Mesendoderm (in vitro differentiated cells): ENCODE measurements around the gene UNC50.

ENCODE experiments used
- DNase-seq: peaks from one replicate; pipeline ENCODE4 v3.0.0; 2013
- H2AK5ac ChIP-seq: 2 replicates; pipeline ENCODE4 v1.6.1; 2013; ENCODE audit warnings: low read length, inconsistent platforms
- H2BK120ac ChIP-seq: 2 replicates; pipeline ENCODE4 v1.6.1; 2013; ENCODE audit warnings: low read depth, mild to moderate bottlenecking, low read length, moderate library complexity, mixed read lengths
- H2BK15ac ChIP-seq: replicated peaks from 2 replicates; pipeline ENCODE4 v1.6.1; 2013; ENCODE audit warnings: low read depth, mild to moderate bottlenecking, moderate library complexity
- H2BK5ac ChIP-seq: 2 replicates; pipeline ENCODE4 v1.6.1; 2013; ENCODE audit warnings: low read length, inconsistent platforms
- H3K18ac ChIP-seq: 2 replicates; pipeline ENCODE4 v1.6.1; 2013; ENCODE audit warnings: mild to moderate bottlenecking, low read length, mixed read lengths
- H3K23ac ChIP-seq: one replicate; pipeline ENCODE4 v1.6.1; 2013; ENCODE audit warnings: low read length
- H3K27ac ChIP-seq: 2 replicates; pipeline ENCODE4 v1.5.1; 2013; ENCODE audit warnings: low read depth, mild to moderate bottlenecking, inconsistent platforms, low read length, moderate library complexity
- H3K27me3 ChIP-seq: 2 replicates; pipeline ENCODE4 v1.6.1; 2013; ENCODE audit warnings: low read length, control low read depth, mild to moderate bottlenecking, inconsistent platforms; ENCODE audit not compliant: insufficient read depth, poor library complexity
- H3K36me3 ChIP-seq: 2 replicates; pipeline ENCODE4 v1.6.1; 2013; ENCODE audit warnings: low read length, inconsistent platforms; ENCODE audit not compliant: control insufficient read depth, insufficient read depth
- H3K4ac ChIP-seq: one replicate; pipeline ENCODE4 v1.6.1; 2013; ENCODE audit warnings: low read depth, mild to moderate bottlenecking, low read length, moderate library complexity
- H3K4me1 ChIP-seq: 2 replicates; pipeline ENCODE4 v1.6.1; 2013; ENCODE audit warnings: low read depth, low read length, inconsistent platforms; ENCODE audit not compliant: control insufficient read depth
- H3K4me2 ChIP-seq: 2 replicates; pipeline ENCODE4 v1.6.1; 2013; ENCODE audit warnings: low read length
- H3K4me3 ChIP-seq: 2 replicates; pipeline ENCODE4 v1.5.1; 2013; ENCODE audit warnings: mild to moderate bottlenecking, low read length
- H3K56ac ChIP-seq: one replicate; pipeline ENCODE4 v1.6.1; 2013; ENCODE audit warnings: low read length
- H3K79me1 ChIP-seq: 2 replicates; pipeline ENCODE4 v1.6.1; 2013; ENCODE audit warnings: low read length, inconsistent platforms
- H3K79me2 ChIP-seq: 2 replicates; pipeline ENCODE4 v1.6.1; 2013; ENCODE audit warnings: mild to moderate bottlenecking, low read length; ENCODE audit not compliant: control insufficient read depth, insufficient read depth
- H3K9ac ChIP-seq: 2 replicates; pipeline ENCODE4 v1.6.1; 2013; ENCODE audit warnings: low read length, inconsistent platforms
- H4K5ac ChIP-seq: one replicate; pipeline ENCODE4 v1.6.1; 2013; ENCODE audit warnings: low read length
- H4K8ac ChIP-seq: one replicate; pipeline ENCODE4 v1.6.1; 2013; ENCODE audit warnings: low read depth, mild to moderate bottlenecking, control low read depth, low read length, moderate library complexity
- WGBS: extraction: QIAGEN DNeasy Blood & Tissue Kit; methylation state at CpG from one replicate; pipeline ENCODE4 v1.1.7; 2013; ENCODE audit warnings: low lambda C conversion rate, missing lambda C conversion rate; ENCODE audit not compliant: insufficient coverage; ENCODE audit errors: extremely low coverage; 5-methylcytosine and 5-hydroxymethylcytosine counted together

UNC50 gene

GRCh38 chr2:98615481-98615880 is 7.1 kb downstream of the UNC50 start:
- peak; percentile 60 for DNase-seq

GRCh38 chr2:98617149-98617548 is 8.8 kb downstream of the UNC50 start:
- Histone ChIP-seq H3K56ac (no peak overlapping the region), H3K4me2 (no peak overlapping the region), H3K9ac (no peak overlapping the region), H3K4ac (no peak overlapping the region), H2BK120ac (no peak overlapping the region), H3K18ac (no peak overlapping the region), H3K36me3 (peaks cover 8% of the 10 kb centered on the region), H3K27me3 (no peaks in the 10 kb centered on the region), H3K4me3 (no peak overlapping the region), H4K8ac (no peak overlapping the region), H3K4me1 (peaks cover 8% of the 10 kb centered on the region), H3K23ac (no peak overlapping the region), H2AK5ac (no peak overlapping the region), H4K5ac (no peak overlapping the region), H2BK5ac (no peak overlapping the region), H3K79me1 (peaks cover 7% of the 10 kb centered on the region), H3K79me2 (peaks cover 5% of the 10 kb centered on the region), H2BK15ac (no peak overlapping the region), H3K27ac (no peak overlapping the region)
- DNase-seq, result no peak
- whole genome bisulfite sequencing, result no CpG with 5 or more reads among the region's 5 CpGs

More at GRCh38 chr2:98615481-98615880, 7.1 kb downstream of the UNC50 start:
- no peak overlapping the region for H2BK15ac ChIP-seq
- no peak overlapping the region for H3K9ac ChIP-seq
- H3K4ac ChIP-seq, result no peak overlapping the region
- no peak overlapping the region for H3K18ac ChIP-seq
- H3K79me2 ChIP-seq, result peaks cover 5% of the 10 kb centered on the region
- peaks cover 8% of the 10 kb centered on the region for H3K36me3 ChIP-seq
- H3K27ac ChIP-seq, result no peak overlapping the region
- H2BK5ac ChIP-seq, result no peak overlapping the region
- H2AK5ac ChIP-seq, result no peak overlapping the region
- no peak overlapping the region for H3K23ac ChIP-seq
- H4K8ac ChIP-seq, result no peak overlapping the region
- H3K56ac ChIP-seq, result no peak overlapping the region
- no peak overlapping the region for H3K4me2 ChIP-seq
- H3K79me1 ChIP-seq, result peaks cover 7% of the 10 kb centered on the region
- H3K4me1 ChIP-seq, result peaks cover 10% of the 10 kb centered on the region
- no peak overlapping the region for H3K4me3 ChIP-seq
- H4K5ac ChIP-seq, result no peak overlapping the region
- WGBS, result no CpG with 5 or more reads among the region's 5 CpGs
- no peaks in the 10 kb centered on the region for H3K27me3 ChIP-seq
- no peak overlapping the region for H2BK120ac ChIP-seq

GRCh38 chr2:98623657-98624056 is 15.3 kb downstream of the UNC50 start:
- H2BK5ac ChIP-seq, result no peak overlapping the region
- H2AK5ac ChIP-seq, result no peak overlapping the region
- no peak overlapping the region for H3K4me3 ChIP-seq
- H2BK120ac ChIP-seq, result no peak overlapping the region
- no peak overlapping the region for H3K9ac ChIP-seq
- no peaks in the 10 kb centered on the region for H3K79me1 ChIP-seq
- H4K8ac ChIP-seq, result no peak overlapping the region
- no peak overlapping the region for H3K23ac ChIP-seq
- H3K4me1 ChIP-seq, result no peaks in the 10 kb centered on the region
- no peak overlapping the region for H3K18ac ChIP-seq
- no peak for DNase-seq
- H4K5ac ChIP-seq, result no peak overlapping the region
- no peak overlapping the region for H3K56ac ChIP-seq
- WGBS, result no CpG with 5 or more reads among the region's 5 CpGs
- H3K4me2 ChIP-seq, result no peak overlapping the region
- H3K27ac ChIP-seq, result no peak overlapping the region
- H3K27me3 ChIP-seq, result no peaks in the 10 kb centered on the region
- no peaks in the 10 kb centered on the region for H3K79me2 ChIP-seq
- H3K4ac ChIP-seq, result no peak overlapping the region
- H3K36me3 ChIP-seq, result no peaks in the 10 kb centered on the region
- H2BK15ac ChIP-seq, result no peak overlapping the region

GRCh38 chr2:98632351-98632750 is 24.0 kb downstream of the UNC50 start:
- Histone ChIP-seq H3K18ac (no peak overlapping the region), H3K79me1 (no peaks in the 10 kb centered on the region), H3K4me3 (no peak overlapping the region), H3K79me2 (no peaks in the 10 kb centered on the region), H3K4me2 (no peak overlapping the region), H3K36me3 (no peaks in the 10 kb centered on the region), H3K23ac (no peak overlapping the region), H3K27ac (no peak overlapping the region), H2BK5ac (no peak overlapping the region), H2BK15ac (no peak overlapping the region), H3K4ac (no peak overlapping the region), H3K56ac (no peak overlapping the region), H4K8ac (no peak overlapping the region), H4K5ac (no peak overlapping the region), H3K9ac (no peak overlapping the region), H2BK120ac (no peak overlapping the region), H2AK5ac (peak overlapping the region; percentile 33), H3K27me3 (no peaks in the 10 kb centered on the region), H3K4me1 (peaks cover 2% of the 10 kb centered on the region)
- no peak for DNase-seq
- WGBS, result no CpG with 5 or more reads among the region's 3 CpGs

GRCh38 chr2:98634406-98635092 is 26.2 kb downstream of the UNC50 start:
- peak; percentile 89 for DNase-seq
- Histone ChIP-seq H3K56ac (peak overlapping the region; percentile 51), H3K4me3 (no peak overlapping the region), H4K5ac (no peak overlapping the region), H3K4me2 (no peak overlapping the region), H3K27ac (no peak overlapping the region), H3K4ac (no peak overlapping the region), H3K9ac (peak overlapping the region; percentile 10), H2BK120ac (no peak overlapping the region), H3K23ac (no peak overlapping the region), H3K79me1 (no peaks in the 10 kb centered on the region), H2BK5ac (peak overlapping the region; percentile 23), H4K8ac (no peak overlapping the region), H3K18ac (no peak overlapping the region), H3K4me1 (peaks cover 2% of the 10 kb centered on the region), H2AK5ac (no peak overlapping the region), H3K36me3 (no peaks in the 10 kb centered on the region), H3K27me3 (no peaks in the 10 kb centered on the region), H2BK15ac (no peak overlapping the region), H3K79me2 (no peaks in the 10 kb centered on the region)
- WGBS, result no CpG with 5 or more reads among the region's 9 CpGs
